Posterior cingulate gyrus (tissue), 11 donors: Measurements from ENCODE around the gene PTCH1.

Experiments used
- DNase-seq, 10 donors: peaks; one replicate each; pipeline versions ENCODE4 v3.0.0 to v3.0.0-alpha.2; 2020 to 2021; ENCODE audit warnings: mixed read lengths in 3 of 10
- intact Hi-C: fragments of 100-400 bp; cut with DNase I; formaldehyde crosslinking; loops from one replicate; pipeline ENCODE4 v1.15.1; 2023

PTCH1 gene

DNA sequence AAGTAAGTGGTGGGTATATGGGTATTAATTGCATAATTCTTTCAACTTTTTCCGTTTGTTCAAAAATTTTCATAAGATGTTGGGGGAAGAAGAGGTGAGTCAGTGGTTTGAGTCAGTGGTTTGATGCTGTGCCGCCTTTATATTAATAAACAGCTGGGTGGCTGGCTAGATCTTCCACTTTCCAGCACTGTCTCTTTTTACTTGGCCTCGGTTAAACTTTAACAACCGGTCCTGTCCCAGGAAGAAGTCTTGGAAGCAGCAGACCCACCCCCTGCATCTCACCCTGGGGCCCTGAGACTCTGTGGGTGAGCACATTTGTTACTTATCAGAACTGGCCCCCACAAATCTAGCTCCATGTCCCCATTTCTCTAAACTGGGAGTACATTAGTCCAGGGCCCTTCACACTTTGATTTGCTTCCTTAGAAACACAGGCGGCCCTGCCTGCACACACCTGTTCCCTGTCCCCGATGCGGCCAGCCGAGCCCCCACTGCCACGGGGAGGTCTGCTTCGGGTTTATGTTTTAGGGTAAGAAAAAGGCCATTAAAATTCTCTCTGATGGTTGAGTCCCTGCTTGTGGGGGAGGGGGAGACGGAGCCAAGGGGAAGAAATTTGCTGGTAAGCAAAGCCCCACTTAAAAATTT, 90.7 kb downstream of the PTCH1 start:
- no peak for DNase-seq
- intact Hi-C loops = no loop called here

- intact Hi-C loops = no loop called here
- no peak for DNase-seq
These were observed 94.1 kb downstream of the PTCH1 start for GRCh38 chr9:95422650-95423049.

- no peak for DNase-seq
- intact Hi-C loops = no loop called here
These were observed 96.3 kb downstream of the PTCH1 start for GRCh38 chr9:95420518-95420917.

DNA sequence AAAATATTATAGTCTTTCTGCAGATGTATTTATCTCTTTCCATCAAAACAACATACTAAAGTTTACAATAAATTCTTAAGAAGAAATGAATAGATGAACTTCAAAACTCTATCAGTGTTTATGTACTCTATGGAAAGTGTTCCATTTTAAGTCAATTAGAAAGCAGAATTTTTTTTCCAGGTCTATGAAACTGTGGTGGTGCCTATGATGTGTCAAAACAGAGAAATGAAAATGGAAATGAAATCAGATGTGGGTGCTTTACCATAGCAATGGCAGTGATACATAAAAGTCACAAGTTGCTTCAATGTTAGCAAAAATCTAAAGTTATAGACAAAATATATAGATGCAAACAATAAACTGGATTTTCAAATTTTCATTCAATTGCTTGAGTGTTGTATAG, 97.3 kb downstream of the PTCH1 start:
- DNase-seq = no peak
- intact Hi-C loops = no loop called here

GRCh38 chr9:95415158-95415557, 101.6 kb downstream of the PTCH1 start:
- DNase-seq = no peak
- intact Hi-C loops = no loop called here

DNA sequence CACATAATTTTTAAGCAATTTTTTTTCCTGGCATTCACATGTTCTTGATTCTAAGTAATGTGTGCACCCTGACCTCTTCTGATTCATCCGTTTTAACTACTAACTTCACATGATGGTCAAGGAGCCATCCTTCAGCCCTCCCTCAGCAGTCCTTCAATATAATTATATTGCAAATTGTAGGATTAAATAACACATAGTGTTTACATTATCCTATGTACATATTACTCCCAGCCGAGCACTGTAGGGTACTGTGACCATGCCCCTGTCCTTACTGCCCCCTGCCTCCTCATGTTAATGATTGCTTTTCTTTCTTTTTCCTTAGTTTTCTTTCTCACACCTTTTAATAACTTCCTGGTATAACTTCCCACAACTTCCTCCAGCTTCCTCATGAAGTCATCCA, 103.0 kb downstream of the PTCH1 start:
- intact Hi-C loops = no loop called here
- DNase-seq = no peak

GRCh38 chr9:95411054-95411892, 105.5 kb downstream of the PTCH1 start:
- intact Hi-C loops = no loop called here
- DNase-seq = peak in 1 of 10 donors; percentile 83

- intact Hi-C loops = no loop called here
- no peak for DNase-seq
These were observed 106.9 kb downstream of the PTCH1 start for GRCh38 chr9:95409650-95410426.

DNA sequence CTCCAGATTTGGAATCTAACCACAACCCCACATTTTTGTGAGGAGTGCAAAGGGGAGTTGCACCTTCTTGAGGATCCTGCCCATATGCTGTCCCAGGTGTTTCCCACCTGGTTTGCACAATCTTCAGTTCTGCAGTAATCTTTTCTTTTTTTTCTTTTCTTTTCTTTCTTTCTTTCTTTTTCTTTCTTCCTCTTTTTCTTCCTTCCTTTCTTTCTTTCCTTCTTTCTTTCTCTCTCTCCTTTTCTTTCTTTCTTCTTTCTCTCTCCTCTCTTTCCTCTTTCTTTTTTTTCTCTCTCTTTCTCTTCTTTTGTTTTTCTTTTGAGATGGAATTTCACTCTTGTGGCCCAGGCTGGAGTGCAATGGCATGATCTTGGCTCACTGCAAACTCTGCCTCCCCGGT, 109.2 kb downstream of the PTCH1 start:
- intact Hi-C loops = no loop called here
- no peak for DNase-seq

GRCh38 chr9:95406121-95406520, 110.7 kb downstream of the PTCH1 start:
- DNase-seq = no peak
- intact Hi-C loops = no loop called here

GRCh38 chr9:95399261-95399660, 117.5 kb downstream of the PTCH1 start:
- intact Hi-C loops = no loop called here
- no peak for DNase-seq
